Stimulated activated CD4-positive, alpha-beta T cell treated with anti-CD3 and anti-CD28 coated beads, Interleukin-1b, Interleukin-23, amount 100 ng/mL, for 1 hour (primary cell): ENCODE results near the gene PLEKHG1.

Experiments used
- DNase-seq, 2 donors: peaks; one replicate each; pipeline ENCODE4 v3.0.0-alpha.2; 2020; ENCODE audit warnings: low read depth in 2 of 2

Gene PLEKHG1

GRCh38 chr6:150589852-150590251, 9.8 kb upstream of the PLEKHG1 start:
- DNase-seq: no peak

GRCh38 chr6:150590446-150590845, 9.2 kb upstream of the PLEKHG1 start:
- DNase-seq: no peak

DNA sequence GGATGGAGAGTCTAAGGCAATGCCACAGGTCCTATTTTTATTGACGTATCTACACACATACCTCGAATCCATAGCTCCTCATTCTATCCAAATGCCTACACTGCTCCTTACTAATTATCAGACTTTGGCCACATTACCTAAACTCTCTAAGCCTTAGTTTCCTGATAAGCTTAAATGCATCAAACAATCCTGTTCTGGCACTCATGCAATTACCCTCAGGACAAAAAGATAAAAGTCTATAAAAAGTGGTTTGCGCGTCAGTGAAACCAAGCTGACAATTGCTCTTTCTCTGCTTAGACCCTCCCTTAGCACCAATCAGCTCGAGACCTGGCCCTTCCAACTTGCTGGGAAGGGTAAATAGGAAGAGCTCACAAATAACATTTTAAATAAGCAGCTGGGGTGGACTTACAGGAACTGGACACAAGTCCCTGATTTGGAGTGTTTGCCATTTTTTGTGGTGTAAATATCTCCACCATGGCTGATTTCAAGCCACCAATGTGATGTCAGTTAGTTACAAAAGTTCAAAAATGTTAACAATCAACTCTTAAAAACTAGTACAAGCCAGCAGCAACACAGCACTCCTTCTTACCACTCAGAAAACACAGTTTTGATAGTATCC, 7.2 kb upstream of the PLEKHG1 start:
- no peak for DNase-seq

- no peak for DNase-seq
These were observed 6.6 kb upstream of the PLEKHG1 start for GRCh38 chr6:150593119-150593518.

GRCh38 chr6:150596439-150596838, 3.2 kb upstream of the PLEKHG1 start:
- DNase-seq: no peak

- no peak for DNase-seq
These were observed 1.3 kb upstream of the PLEKHG1 start for GRCh38 chr6:150598401-150598800.

DNA sequence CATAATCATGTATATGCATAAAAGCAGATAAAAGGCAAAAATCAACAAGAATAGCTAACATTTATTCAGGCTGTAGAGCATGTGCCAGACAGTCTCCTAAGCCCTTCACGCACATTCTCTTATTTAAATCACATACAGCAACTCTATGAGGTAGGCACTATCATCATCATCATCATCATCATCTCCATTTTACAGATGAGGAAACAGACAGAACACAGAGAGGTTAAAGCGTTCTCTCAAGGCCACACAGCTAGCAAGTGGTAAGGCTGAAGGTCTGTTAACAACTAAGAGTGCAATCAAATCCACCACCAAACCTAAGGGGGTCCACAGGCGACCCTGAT, 857 bp upstream of the PLEKHG1 start:
- no peak for DNase-seq

GRCh38 chr6:150600010-150600300, 270 bp downstream of the PLEKHG1 start:
- no peak for DNase-seq

DNA sequence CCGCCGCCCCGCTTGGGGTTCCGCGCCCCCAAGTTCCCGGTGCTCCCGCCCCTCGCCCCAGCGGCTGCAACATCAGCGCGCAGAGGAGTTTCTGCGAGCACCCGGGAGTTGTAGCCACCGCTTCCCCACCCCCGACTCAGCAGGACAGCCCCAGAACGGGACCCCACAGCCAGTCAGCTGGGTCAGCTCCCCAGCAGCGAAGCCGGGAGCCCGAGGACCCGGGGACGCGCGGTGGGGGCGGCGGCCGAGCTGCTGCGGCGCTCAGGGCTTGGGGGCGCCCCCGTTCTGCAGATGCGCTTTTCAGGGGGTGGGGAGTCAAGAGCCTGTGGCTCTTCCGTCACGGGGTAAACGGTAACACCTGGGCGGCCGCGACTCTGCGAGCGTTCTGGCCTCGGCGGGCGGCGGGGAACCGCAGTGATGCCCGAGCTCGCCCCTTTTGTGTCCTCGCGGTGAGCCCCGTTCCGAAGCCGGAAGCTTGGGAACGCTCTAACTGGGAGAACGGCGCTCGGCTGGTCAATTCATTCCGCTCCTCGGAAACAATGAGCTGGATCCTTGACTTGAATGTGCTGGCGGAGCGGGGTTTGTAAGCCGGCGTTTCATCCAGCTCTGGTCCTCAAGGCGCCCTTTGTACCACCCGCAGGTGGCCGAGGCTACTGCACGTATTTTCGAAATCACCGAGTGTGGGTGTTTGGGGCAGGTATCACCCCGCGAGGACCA, 774 bp downstream of the PLEKHG1 start:
- DNase-seq: peak; percentile 4 to 8

- DNase-seq: no peak
These were observed 1.8 kb downstream of the PLEKHG1 start for GRCh38 chr6:150601439-150601838.

DNA sequence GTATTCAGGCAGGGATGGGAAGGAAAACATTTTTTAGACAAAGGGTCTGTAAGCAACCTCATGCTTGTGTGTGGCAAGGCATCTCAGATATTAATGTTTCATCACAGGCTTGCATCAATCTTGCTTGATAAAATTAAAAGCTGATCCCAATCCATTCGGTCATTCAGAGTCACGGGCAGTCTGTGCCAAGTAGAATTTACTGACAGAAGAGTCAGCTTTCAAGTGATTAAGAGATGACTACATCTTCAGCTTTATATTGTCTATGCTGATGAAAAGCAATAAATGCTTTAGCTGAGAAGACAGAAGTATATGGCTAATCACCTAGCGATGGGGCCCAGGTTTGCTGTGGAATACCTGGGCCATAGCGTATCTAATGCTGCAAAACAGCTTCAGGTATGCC, 3.5 kb downstream of the PLEKHG1 start:
- DNase-seq: no peak

DNA sequence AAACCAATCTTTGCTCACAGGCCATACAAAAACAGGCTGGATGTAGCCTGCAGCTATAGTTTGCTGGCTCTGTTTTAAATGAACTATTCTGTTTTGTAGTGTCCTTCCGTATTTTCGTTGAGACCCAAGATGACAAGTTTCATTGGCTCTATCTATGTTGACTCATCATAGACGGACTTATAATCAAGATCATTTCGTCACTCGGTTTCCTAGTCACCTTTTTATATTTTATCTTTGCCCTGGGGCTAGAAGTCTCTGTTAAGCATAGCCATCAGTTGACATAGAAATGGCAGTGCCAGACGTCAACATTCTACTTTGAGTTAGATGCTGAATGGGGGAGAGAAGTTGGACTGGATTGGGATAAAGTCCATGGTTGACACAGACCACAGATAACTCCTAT, 4.8 kb downstream of the PLEKHG1 start:
- no peak for DNase-seq

DNA sequence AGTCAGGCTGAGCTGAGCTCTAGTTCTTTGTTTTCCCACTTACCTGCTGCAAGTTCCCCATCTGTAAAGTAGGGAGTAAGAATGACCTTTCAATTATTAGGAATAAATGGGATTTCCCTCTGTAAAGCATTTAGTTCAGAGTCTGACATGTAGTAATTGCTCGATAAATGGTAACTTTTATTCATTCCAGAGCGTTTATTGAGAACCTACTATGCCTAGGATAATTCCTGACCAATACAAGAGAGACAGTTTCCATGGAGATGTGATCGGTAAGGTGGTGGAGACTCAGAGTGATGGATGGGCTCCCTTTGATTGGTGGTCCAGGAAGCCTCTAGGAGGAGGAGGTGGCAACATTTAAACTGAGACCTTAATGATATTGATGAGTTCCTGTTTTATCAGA, 5.6 kb downstream of the PLEKHG1 start:
- DNase-seq: no peak

DNA sequence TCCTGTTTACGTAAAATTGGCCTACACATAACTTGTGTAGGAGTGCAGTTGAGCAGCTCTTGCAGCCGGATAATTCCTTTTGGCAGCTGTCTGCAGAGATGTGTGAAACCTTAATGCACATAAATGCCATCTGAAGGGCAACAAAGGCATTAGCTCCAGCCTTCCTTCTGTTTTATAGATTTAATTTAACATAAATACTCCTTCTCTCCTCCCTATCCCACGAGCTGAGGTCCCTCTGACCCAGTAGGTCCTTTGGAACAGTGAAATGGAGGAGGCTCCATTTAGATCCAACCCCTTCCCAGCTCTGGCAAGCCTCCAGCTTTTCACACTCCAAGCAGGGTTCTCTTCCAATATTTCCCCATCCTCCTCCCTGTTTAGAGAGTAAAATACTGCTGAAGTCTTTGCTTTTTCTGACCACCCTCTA, 6.5 kb downstream of the PLEKHG1 start:
- DNase-seq: no peak

DNA sequence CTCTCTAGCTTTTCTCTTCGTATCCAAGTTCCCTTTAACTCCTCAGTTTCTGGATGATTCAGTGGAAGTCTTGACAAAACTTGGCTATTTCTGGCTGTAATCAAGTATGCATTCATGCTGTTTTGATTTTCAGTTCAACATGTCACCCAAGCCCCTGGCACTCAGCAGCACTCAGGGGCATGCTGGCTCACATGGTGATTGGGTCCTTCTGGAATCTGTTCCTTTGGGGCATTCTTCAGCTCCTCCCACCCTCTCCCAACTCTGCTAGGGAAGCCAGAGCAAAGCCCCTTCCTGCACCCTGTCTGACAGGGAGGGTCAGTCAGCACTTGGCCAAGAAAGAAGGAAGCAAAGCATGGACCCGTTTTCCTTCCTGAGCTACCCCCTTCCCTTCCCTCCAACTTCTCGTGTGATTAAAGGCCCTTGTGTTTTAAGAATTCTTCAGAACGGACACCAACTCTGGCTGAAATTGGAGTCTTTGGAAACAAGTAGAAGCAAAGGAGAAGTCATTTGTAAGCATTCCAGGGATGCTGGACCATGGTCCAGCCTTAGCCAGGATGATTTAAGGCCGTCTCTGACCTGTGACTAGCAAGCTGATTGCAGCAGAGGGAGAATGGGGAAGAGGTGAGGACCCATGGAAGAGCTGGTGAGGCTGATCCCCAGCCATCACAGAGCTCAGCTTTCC, 7.1 kb downstream of the PLEKHG1 start:
- DNase-seq: no peak

GRCh38 chr6:150607329-150607650, 7.6 kb downstream of the PLEKHG1 start:
- DNase-seq: no peak

- no peak for DNase-seq
These were observed 10.9 kb downstream of the PLEKHG1 start for GRCh38 chr6:150610584-150610983.

GRCh38 chr6:150613269-150613668, 13.6 kb downstream of the PLEKHG1 start:
- no peak for DNase-seq

- DNase-seq: no peak
These were observed 16.3 kb downstream of the PLEKHG1 start for GRCh38 chr6:150615967-150616366.

GRCh38 chr6:150616586-150616985, 16.9 kb downstream of the PLEKHG1 start:
- no peak for DNase-seq

GRCh38 chr6:150617062-150617461, 17.4 kb downstream of the PLEKHG1 start:
- DNase-seq: no peak

DNA sequence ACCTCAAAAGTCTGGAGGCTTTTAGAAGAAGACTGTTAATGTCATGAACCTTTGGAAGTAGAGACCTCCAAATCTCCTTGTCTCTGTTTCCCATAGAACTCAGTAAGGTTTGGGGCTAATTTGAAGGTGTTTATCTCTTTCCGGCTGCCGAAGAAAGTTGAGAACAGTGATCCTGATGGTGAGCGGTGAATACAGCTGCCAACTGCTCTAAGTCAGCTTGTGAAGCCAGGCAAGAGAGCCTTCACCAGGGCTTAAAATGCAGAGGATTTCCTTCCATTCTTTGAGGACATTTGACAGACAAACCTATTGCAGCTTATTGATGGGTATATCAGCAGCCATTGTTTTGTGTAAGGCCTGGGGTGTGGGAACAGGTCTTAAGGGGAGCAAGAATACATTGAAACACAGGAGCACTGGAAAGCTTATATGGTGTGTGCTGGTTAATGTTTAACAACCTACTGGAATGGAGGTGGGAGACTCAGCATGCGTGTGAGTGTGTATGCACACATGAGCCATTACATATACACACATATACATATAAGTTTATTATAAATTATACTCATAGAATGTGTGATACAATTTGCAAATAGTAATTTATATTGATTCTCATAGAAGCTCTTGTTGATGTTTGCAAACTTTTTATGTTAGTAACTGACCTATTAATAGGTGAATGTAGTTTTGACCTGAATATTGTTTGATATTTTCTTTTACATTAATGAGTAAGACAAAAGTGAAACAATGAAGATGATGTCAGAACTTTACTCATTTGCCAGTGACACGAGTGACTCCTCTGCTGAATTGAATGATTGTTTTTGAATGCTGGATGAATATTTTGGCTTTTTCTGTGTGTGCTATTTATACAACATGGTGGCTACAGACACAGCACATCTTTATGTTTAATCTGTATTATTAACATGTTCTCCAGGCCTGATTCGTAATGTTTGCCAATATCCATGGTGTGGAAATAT, 18.1 kb downstream of the PLEKHG1 start:
- no peak for DNase-seq
